Esophagus muscularis mucosa (tissue), 3 donors: ENCODE results near the gene ATG14.

Source experiments
- CTCF ChIP-seq, 3 experiments: fragments of 200-600 bp in 2 of 3; fragments of 450-650 bp in 1 of 3; sonication (generic) in 2 of 3; IDR thresholded peaks; one replicate each; pipeline ENCODE4 v1.5.1; 2017 to 2019; ENCODE audit warnings: antibody characterized with exemption in 3 of 3, mild to moderate bottlenecking in 2 of 3, moderate library complexity in 1 of 3
- EP300 ChIP-seq: sonication (generic); formaldehyde crosslinking; IDR thresholded peaks from one replicate; pipeline ENCODE4 v1.6.1; 2017; ENCODE audit warnings: antibody characterized with exemption

DNA sequence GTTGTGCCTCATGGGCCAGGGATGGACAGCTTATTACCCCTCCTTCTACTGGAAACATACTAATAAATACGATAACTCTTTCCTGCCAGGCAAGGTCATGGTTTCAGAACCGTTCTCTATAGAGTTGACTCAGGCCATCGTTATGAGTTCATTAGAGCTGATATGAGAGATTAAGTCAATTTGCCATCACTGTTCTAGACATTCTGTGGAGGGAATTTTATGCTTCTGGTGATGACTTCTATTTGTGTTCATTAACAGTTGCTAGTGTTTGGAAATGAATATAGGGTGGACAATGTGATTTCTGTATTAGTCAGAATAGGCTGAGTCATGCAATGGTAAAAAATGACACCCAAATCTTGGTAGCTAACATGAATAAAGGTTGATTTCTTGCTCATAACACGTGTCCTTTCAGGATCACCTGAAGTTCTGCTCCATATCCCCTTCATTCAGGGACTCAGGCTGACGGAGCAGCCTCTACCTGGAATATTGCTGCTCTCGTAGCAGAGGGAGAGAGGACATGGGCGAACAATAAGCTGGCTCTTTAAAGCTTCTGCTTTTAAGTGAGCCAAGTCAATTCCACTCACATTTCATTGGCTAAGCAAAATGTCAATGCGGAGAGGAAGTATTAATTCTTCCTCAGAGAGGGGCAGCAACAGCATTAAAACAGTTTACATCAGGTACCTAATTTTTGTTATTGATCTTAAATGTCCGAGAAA is 47.3 kb upstream of the ATG14 start:
- TF ChIP-seq CTCF (IDR thresholded peaks at IDR 0.05): no peak
- no peak for TF ChIP-seq EP300
